H1 (cell line): ENCODE measurements around the gene LIPA. TPM values are rescaled to one million over a fixed set of nuclear protein-coding genes. Genes with fewer than 3 reads are reported as not detected.

Experiments
- CTCF ChIA-PET: fragments of 300-600 bp; sonication (Branson Sonifier 250); formaldehyde crosslinking; loops from one replicate; lab custom pipeline; 2021; ENCODE audit not compliant: partially characterized antibody; lab: Charles Lee
- POLR2A ChIA-PET: fragments of 300-600 bp; sonication (Branson Sonifier 250); formaldehyde crosslinking; loops from one replicate; lab custom pipeline; 2021; ENCODE audit warnings: inconsistent platforms; ENCODE audit not compliant: partially characterized antibody; lab: Charles Lee
- DNase-seq, 2 experiments: peaks; one replicate each; pipeline versions ENCODE4 v3.0.0 to v3.0.0-alpha.2; 2010 to 2022; ENCODE audit warnings: low spot score in 2 of 2, low read depth in 1 of 2, mixed read lengths in 1 of 2
- FAIRE-seq: peaks from 2 replicates; lab custom pipeline; 2011; peaks lifted over from hg19 to GRCh38; lab: Jason Lieb, UNC
- H2AFZ ChIP-seq: 2 replicates; pipeline ENCODE4 v1.8.1; 2012; ENCODE audit warnings: low read length, inconsistent platforms
- H2AK5ac ChIP-seq: 2 replicates; pipeline ENCODE4 v1.6.1; 2013; ENCODE audit warnings: low read depth, low read length
- H2BK120ac ChIP-seq: replicated peaks from 2 replicates; pipeline ENCODE3; 2013; ENCODE audit warnings: low read depth, low read length, inconsistent platforms
- H2BK12ac ChIP-seq: 2 replicates; pipeline ENCODE4 v1.6.1; 2013; ENCODE audit warnings: low read depth, low read length
- H2BK15ac ChIP-seq: 2 replicates; pipeline ENCODE4 v1.6.1; 2013; ENCODE audit warnings: low read length
- H2BK20ac ChIP-seq: 2 replicates; pipeline ENCODE4 v1.6.1; 2013; ENCODE audit warnings: low read length
- H2BK5ac ChIP-seq: 2 replicates; pipeline ENCODE4 v1.6.1; 2013; ENCODE audit warnings: low read depth, low read length
- H3K14ac ChIP-seq: 2 replicates; pipeline ENCODE4 v1.6.1; 2013; ENCODE audit warnings: inconsistent platforms; ENCODE audit not compliant: insufficient read length
- H3K18ac ChIP-seq: 2 replicates; pipeline ENCODE4 v1.6.1; 2013; ENCODE audit warnings: low read length; ENCODE audit errors: extremely low read depth
- H3K23ac ChIP-seq: 2 replicates; pipeline ENCODE4 v1.6.1; 2013; ENCODE audit warnings: inconsistent platforms; ENCODE audit not compliant: insufficient read length
- H3K23me2 ChIP-seq: 2 replicates; pipeline ENCODE4 v1.6.1; 2013; ENCODE audit warnings: low read depth, low read length
- H3K27ac ChIP-seq: 2 replicates; pipeline ENCODE4 v1.6.1; 2011; ENCODE audit warnings: low read depth, low read length, inconsistent platforms
- H3K27me3 ChIP-seq, 4 experiments: replicated peaks in 1 of 4; 1 replicate in 1 of 4; 2 replicates in 3 of 4; pipeline versions ENCODE4 v1.6.1 to v1.8.1; 2011 to 2013; ENCODE audit warnings: low read length in 3 of 4, mild to moderate bottlenecking in 3 of 4, inconsistent platforms in 2 of 4, mixed read lengths in 2 of 4, moderate library complexity in 1 of 4; ENCODE audit not compliant: control insufficient read depth in 3 of 4, insufficient read depth in 3 of 4; ENCODE audit errors: extremely low read depth in 1 of 4
- H3K36me3 ChIP-seq, 4 experiments: 2 replicates each; pipeline versions ENCODE4 v1.6.1 to v1.8.1; 2011 to 2013; ENCODE audit warnings: mild to moderate bottlenecking in 4 of 4, low read length in 3 of 4, moderate library complexity in 2 of 4, control low read depth in 1 of 4, inconsistent platforms in 1 of 4; ENCODE audit not compliant: insufficient read depth in 4 of 4, control insufficient read depth in 2 of 4
- H3K4ac ChIP-seq: replicated peaks from 2 replicates; pipeline ENCODE3; 2013; ENCODE audit warnings: low read length, low read depth, mixed read lengths, inconsistent platforms; ENCODE audit not compliant: insufficient read length
- H3K4me1 ChIP-seq, 4 experiments: replicated peaks in 1 of 4; 1 replicate in 1 of 4; 2 replicates in 3 of 4; pipeline versions ENCODE4 v1.6.1 to v1.8.1; 2011 to 2013; ENCODE audit warnings: low read length in 3 of 4, inconsistent platforms in 2 of 4, mixed read lengths in 1 of 4; ENCODE audit not compliant: insufficient read depth in 4 of 4, control insufficient read depth in 3 of 4
- H3K4me2 ChIP-seq, 2 experiments: 2 replicates each; pipeline versions ENCODE4 v1.6.1 to v1.8.1; 2011 to 2013; ENCODE audit warnings: low read depth in 2 of 2, low read length in 2 of 2, control low read depth in 1 of 2, inconsistent platforms in 1 of 2, mild to moderate bottlenecking in 1 of 2; ENCODE audit not compliant: insufficient read depth in 1 of 2
- H3K4me3 ChIP-seq, 4 experiments: fragments of 200-600, 300-600 bp in 1 of 4; sonication (generic), shearing (Covaris generic), sonication (Bioruptor Twin) in 1 of 4; 2 replicates each; pipeline versions ENCODE4 v1.5.1 to v1.8.1; 2011 to 2016; ENCODE audit warnings: low read length in 4 of 4, low read depth in 3 of 4, control low read depth in 2 of 4, inconsistent platforms in 2 of 4, mild to moderate bottlenecking in 2 of 4, mixed read lengths in 1 of 4, moderate library complexity in 1 of 4; ENCODE audit not compliant: insufficient read depth in 2 of 4; ENCODE audit errors: extremely low read depth in 1 of 4
- H3K56ac ChIP-seq: replicated peaks from 2 replicates; pipeline ENCODE3; 2013; ENCODE audit warnings: low read depth, mild to moderate bottlenecking, mixed read lengths, low read length, inconsistent platforms; ENCODE audit not compliant: insufficient read length
- H3K79me1 ChIP-seq: 2 replicates; pipeline ENCODE4 v1.6.1; 2013; ENCODE audit warnings: low read depth, low read length, control low read depth
- H3K79me2 ChIP-seq, 2 experiments: 2 replicates each; pipeline versions ENCODE4 v1.6.1 to v1.8.1; 2012 to 2013; ENCODE audit warnings: low read length in 2 of 2, mild to moderate bottlenecking in 2 of 2, inconsistent platforms in 1 of 2; ENCODE audit not compliant: insufficient read depth in 2 of 2, control insufficient read depth in 1 of 2
- H3K9ac ChIP-seq, 4 experiments: replicated peaks in 1 of 4; 1 replicate in 1 of 4; 2 replicates in 3 of 4; pipeline versions ENCODE4 v1.6.1 to v1.8.1; 2011 to 2013; ENCODE audit warnings: low read depth in 3 of 4, low read length in 3 of 4, control low read depth in 2 of 4, mild to moderate bottlenecking in 2 of 4, moderate library complexity in 2 of 4, inconsistent platforms in 1 of 4; ENCODE audit errors: extremely low read depth in 1 of 4
- H3K9me3 ChIP-seq, 2 experiments: 2 replicates each; pipeline versions ENCODE4 v1.6.1 to v1.8.1; 2012 to 2013; ENCODE audit warnings: mild to moderate bottlenecking in 2 of 2, moderate library complexity in 2 of 2, control low read depth in 1 of 2, inconsistent platforms in 1 of 2, low read depth in 1 of 2, low read length in 1 of 2, mixed read lengths in 1 of 2; ENCODE audit not compliant: insufficient read depth in 2 of 2
- H4K20me1 ChIP-seq, 2 experiments: replicated peaks in 1 of 2; 2 replicates each; pipeline versions ENCODE3 to v1.8.1; 2011 to 2013; ENCODE audit warnings: inconsistent platforms in 2 of 2, low read length in 2 of 2, mild to moderate bottlenecking in 1 of 2; ENCODE audit not compliant: insufficient read depth in 2 of 2, control insufficient read depth in 1 of 2
- H4K5ac ChIP-seq: 2 replicates; pipeline ENCODE4 v1.6.1; 2013; ENCODE audit warnings: low read length, low read depth, mixed read lengths, inconsistent platforms; ENCODE audit not compliant: insufficient read length
- H4K8ac ChIP-seq: 2 replicates; pipeline ENCODE4 v1.8.0; 2013; ENCODE audit warnings: mild to moderate bottlenecking, moderate library complexity, low read length, inconsistent platforms; ENCODE audit not compliant: insufficient read depth; ENCODE audit errors: extremely low read depth
- H4K91ac ChIP-seq: replicated peaks from 2 replicates; pipeline ENCODE3; 2013; ENCODE audit warnings: low read length, mixed read lengths, inconsistent platforms; ENCODE audit not compliant: insufficient read length
- ATF2 ChIP-seq: IDR thresholded peaks from 2 replicates; pipeline ENCODE4 v1.6.1; 2012; ENCODE audit warnings: low read length, inconsistent platforms
- CBX5 ChIP-seq: fragments of 300-800, 300-1000 bp; sonication (generic); IDR thresholded peaks from 2 replicates; pipeline ENCODE4 v1.7.1; 2016; ENCODE audit warnings: antibody characterized with exemption, low read length, low read depth
- CREB1 ChIP-seq: IDR thresholded peaks from 2 replicates; pipeline ENCODE4 v1.6.1; 2012; ENCODE audit warnings: inconsistent platforms
- CTBP2 ChIP-seq: IDR thresholded peaks from 2 replicates; pipeline ENCODE4 v1.7.0; 2011; ENCODE audit warnings: borderline replicate concordance, mild to moderate bottlenecking, moderate library complexity, mixed read lengths, low read length; ENCODE audit not compliant: insufficient read depth, insufficient read length
- GTF2F1 ChIP-seq: IDR thresholded peaks from 2 replicates; pipeline ENCODE4 v1.6.1; 2012; ENCODE audit warnings: low read depth, low read length, improper control_type of control experiment, borderline replicate concordance
- HDAC2 ChIP-seq, 2 experiments: fragments of 300-600 bp in 1 of 2; sonication (generic) in 1 of 2; IDR thresholded peaks; 2 replicates each; pipeline ENCODE4 v1.6.1; 2011 to 2012; ENCODE audit warnings: low read depth in 2 of 2, low read length in 2 of 2, mild to moderate bottlenecking in 2 of 2, moderate library complexity in 2 of 2, borderline replicate concordance in 1 of 2, inconsistent platforms in 1 of 2
- KDM1A ChIP-seq: fragments of 200-600, 300-600 bp; sonication (generic); IDR thresholded peaks from 2 replicates; pipeline ENCODE4 v1.7.1; 2016; ENCODE audit warnings: mild to moderate bottlenecking, low read length, borderline replicate concordance
- NRF1 ChIP-seq: IDR thresholded peaks from 2 replicates; pipeline ENCODE4 v1.6.1; 2011; ENCODE audit warnings: mild to moderate bottlenecking, low read depth, low read length, improper control_type of control experiment
- PHF8 ChIP-seq: fragments of 200-600 bp; sonication (generic); conservative IDR thresholded peaks from 2 replicates; pipeline ENCODE4 v1.7.1; 2012; ENCODE audit warnings: low read depth, mild to moderate bottlenecking, inconsistent platforms, low read length, moderate library complexity
- RAD21 ChIP-seq, 2 experiments: IDR thresholded peaks in 1 of 2; conservative IDR thresholded peaks in 1 of 2; 2 replicates each; pipeline ENCODE4 v1.6.1; 2011; ENCODE audit warnings: low read depth in 2 of 2, low read length in 2 of 2, improper control_type of control experiment in 1 of 2, inconsistent platforms in 1 of 2, mild to moderate bottlenecking in 1 of 2, moderate library complexity in 1 of 2
- RFX5 ChIP-seq: IDR thresholded peaks from 2 replicates; pipeline ENCODE4 v1.6.1; 2011; ENCODE audit warnings: low read depth, low read length, improper control_type of control experiment, borderline replicate concordance
- RNF2 ChIP-seq: fragments of 200-900, 300-1000 bp; sonication (generic); IDR thresholded peaks from 2 replicates; pipeline ENCODE4 v1.7.1; 2016; ENCODE audit warnings: borderline replicate concordance, low read depth, mild to moderate bottlenecking, antibody characterized with exemption, low read length; ENCODE audit not compliant: poor library complexity, severe bottlenecking; ENCODE audit errors: missing control alignments
- SP2 ChIP-seq: IDR thresholded peaks from 2 replicates; pipeline ENCODE4 v1.6.1; 2012; ENCODE audit warnings: mild to moderate bottlenecking, low read length, inconsistent platforms
- polyA plus RNA-seq, 7 experiments: library from polyadenylated mRNA; depleted of rRNA in 3 of 7; stranded (reverse) in 5 of 7; unstranded in 2 of 7; fragments of >200 nt in 5 of 7; fragments of 200-250 nt in 2 of 7; gene quantifications; 1 replicate in 5 of 7; 2 replicates in 1 of 7; 4 replicates in 1 of 7; pipeline versions ENCODE4 v1.2.1 to v1.2.3, GENCODE V29; 2011 to 2013; ENCODE audit warnings: missing spikeins in 2 of 7, mixed read lengths in 2 of 7
- total RNA-seq: library from RNA; stranded (reverse); fragmentation: NEBNext Ultra II Directional; extraction: Animal tissue kit (Norgen Biotek cat#: 25700); gene quantifications from 2 replicates; pipeline ENCODE4 v1.2.1, GENCODE V29; 2021

LIPA gene
- total and polyA plus RNA-seq, 2 of the 8 experiments (the other 6 are each of a cell fraction or from before 2014, with no cell fraction given): 18.1 to 32.4 TPM

GRCh38 chr10:89270153-89270483 is 18.5 kb upstream of the LIPA start:
- no peak for FAIRE-seq
- CTCF ChIA-PET: interaction anchor here (0.8 to 4.9 kb wide), 4 partner anchors 13 to 119 kb away, joined by 3 to 35 read pairs (median 5); no protein-coding TSS in a partner anchor
- H2BK15ac ChIP-seq: no peak overlapping the region
- no peak for TF ChIP-seq RNF2
- no peak for TF ChIP-seq CREB1
- no peak for TF ChIP-seq RAD21 (IDR thresholded peaks at IDR 0.05 in 1 of 2, conservative IDR thresholded peaks at IDR 0.05 in 1 of 2; ENCODE audit: low read depth in 2 of 2, low read length in 2 of 2)
- TF ChIP-seq KDM1A: no peak
- no peak for TF ChIP-seq RFX5
- no peak for TF ChIP-seq GTF2F1
- no peak for TF ChIP-seq SP2
- no peak for TF ChIP-seq CBX5
- TF ChIP-seq PHF8: no peak
- TF ChIP-seq ATF2: no peak
- no peak for TF ChIP-seq HDAC2 (IDR thresholded peaks at IDR 0.05; ENCODE audit: borderline replicate concordance in 1 of 2, low read depth in 2 of 2, low read length in 2 of 2)
- TF ChIP-seq NRF1: no peak
- TF ChIP-seq CTBP2: no peak

More at GRCh38 chr10:89270153-89270483, 18.5 kb upstream of the LIPA start:
- Histone ChIP-seq H4K20me1 (no peaks in the 10 kb centered on the region), H2BK20ac (no peak overlapping the region), H3K14ac (no peak overlapping the region), H4K8ac (no peak overlapping the region), H2BK5ac (no peak overlapping the region), H2AK5ac (no peak overlapping the region), H3K27me3 (no peaks in the 10 kb centered on the region), H3K23ac (no peak overlapping the region), H2BK120ac (no peak overlapping the region), H3K4me3 (no peak overlapping the region), H3K4me2 (no peak overlapping the region), H3K79me1 (no peaks in the 10 kb centered on the region), H2AFZ (no peak overlapping the region), H3K56ac (no peak overlapping the region), H4K5ac (no peak overlapping the region), H3K4ac (no peak overlapping the region), H3K4me1 (no peaks in the 10 kb centered on the region), H4K91ac (no peak overlapping the region), H3K9ac (no peak overlapping the region), H3K79me2 (no peaks in the 10 kb centered on the region), H3K23me2 (no peaks in the 10 kb centered on the region), H3K36me3 (no peaks in the 10 kb centered on the region), H3K18ac (no peak overlapping the region), H3K27ac (no peak overlapping the region), H3K9me3 (no peaks in the 10 kb centered on the region), H2BK12ac (no peak overlapping the region)
- DNase-seq: no peak
- POLR2A ChIA-PET: no interaction called here
